Measurements from ENCODE around the gene GLIS1. TPM values are rescaled to one million over a fixed set of nuclear protein-coding genes. Genes with fewer than 3 reads are reported as not detected.

GLIS1 gene
- total RNA-seq, 1 donor from 2014 or later = 0.16 TPM

- no peak for TF ChIP-seq CTCF (IDR thresholded peaks at IDR 0.05; ENCODE audit: borderline replicate concordance)
- Histone ChIP-seq H3K4me1 (no peaks in the 10 kb centered on the region), H3K27me3 (ENCODE audit: low read depth) (peaks cover 17% of the 10 kb centered on the region), H3K36me3 (no peaks in the 10 kb centered on the region), H3K27ac (replicated peaks) (no peak overlapping the region), H3K9me3 (replicated peaks) (no peaks in the 10 kb centered on the region), H3K4me3 (no peak overlapping the region)
- DNase-seq = no peak
- intact Hi-C loops (cut with micrococcal nuclease) = no loop called here
These were observed 276.0 kb downstream of the GLIS1 start for GRCh38 chr1:53462769-53463501.

- no peak for DNase-seq
- H3K36me3 ChIP-seq = no peaks in the 10 kb centered on the region
- no peak for TF ChIP-seq CTCF (IDR thresholded peaks at IDR 0.05; ENCODE audit: borderline replicate concordance)
- no peak overlapping the region for H3K27ac ChIP-seq (replicated peaks)
- no peaks in the 10 kb centered on the region for H3K4me1 ChIP-seq
- intact Hi-C loops (cut with micrococcal nuclease) = no loop called here
- H3K9me3 ChIP-seq (replicated peaks) = no peaks in the 10 kb centered on the region
- no peak overlapping the region for H3K4me3 ChIP-seq
- H3K27me3 ChIP-seq (ENCODE audit: low read depth) = peaks cover 24% of the 10 kb centered on the region
These were observed 276.8 kb downstream of the GLIS1 start for GRCh38 chr1:53462193-53462592.

- Histone ChIP-seq H3K27ac (replicated peaks) (no peak overlapping the region), H3K4me3 (no peak overlapping the region), H3K9me3 (replicated peaks) (no peaks in the 10 kb centered on the region), H3K27me3 (ENCODE audit: low read depth) (peaks cover 31% of the 10 kb centered on the region), H3K36me3 (no peaks in the 10 kb centered on the region), H3K4me1 (no peaks in the 10 kb centered on the region)
- no peak for TF ChIP-seq CTCF (IDR thresholded peaks at IDR 0.05; ENCODE audit: borderline replicate concordance)
- intact Hi-C loops (cut with micrococcal nuclease) = no loop called here
- DNase-seq = no peak
These were observed 277.5 kb downstream of the GLIS1 start for GRCh38 chr1:53461323-53462044.

- DNase-seq = no peak
- H3K27me3 ChIP-seq (ENCODE audit: low read depth) = peaks cover 38% of the 10 kb centered on the region
- H3K4me1 ChIP-seq = no peaks in the 10 kb centered on the region
- intact Hi-C loops (cut with micrococcal nuclease) = no loop called here
- TF ChIP-seq CTCF (IDR thresholded peaks at IDR 0.05; ENCODE audit: borderline replicate concordance) = no peak
- H3K9me3 ChIP-seq (replicated peaks) = no peaks in the 10 kb centered on the region
- H3K4me3 ChIP-seq = no peak overlapping the region
- H3K36me3 ChIP-seq = no peaks in the 10 kb centered on the region
- H3K27ac ChIP-seq (replicated peaks) = no peak overlapping the region
These were observed 278.2 kb downstream of the GLIS1 start for GRCh38 chr1:53460666-53461322.

GRCh38 chr1:53460211-53460634 is 278.7 kb downstream of the GLIS1 start:
- Histone ChIP-seq H3K4me3 (no peak overlapping the region), H3K36me3 (no peaks in the 10 kb centered on the region), H3K27me3 (ENCODE audit: low read depth) (peaks cover 43% of the 10 kb centered on the region), H3K27ac (replicated peaks) (no peak overlapping the region), H3K4me1 (no peaks in the 10 kb centered on the region), H3K9me3 (replicated peaks) (no peaks in the 10 kb centered on the region)
- intact Hi-C loops (cut with micrococcal nuclease) = no loop called here
- no peak for TF ChIP-seq CTCF (IDR thresholded peaks at IDR 0.05; ENCODE audit: borderline replicate concordance)
- DNase-seq = no peak
